Measurements from ENCODE around the gene PIGT. TPM values are rescaled to one million over a fixed set of nuclear protein-coding genes. Genes with fewer than 3 reads are reported as not detected.

Gene PIGT
- total RNA-seq, 2 experiments from 2014 or later: 89.2 to 104 TPM

DNA sequence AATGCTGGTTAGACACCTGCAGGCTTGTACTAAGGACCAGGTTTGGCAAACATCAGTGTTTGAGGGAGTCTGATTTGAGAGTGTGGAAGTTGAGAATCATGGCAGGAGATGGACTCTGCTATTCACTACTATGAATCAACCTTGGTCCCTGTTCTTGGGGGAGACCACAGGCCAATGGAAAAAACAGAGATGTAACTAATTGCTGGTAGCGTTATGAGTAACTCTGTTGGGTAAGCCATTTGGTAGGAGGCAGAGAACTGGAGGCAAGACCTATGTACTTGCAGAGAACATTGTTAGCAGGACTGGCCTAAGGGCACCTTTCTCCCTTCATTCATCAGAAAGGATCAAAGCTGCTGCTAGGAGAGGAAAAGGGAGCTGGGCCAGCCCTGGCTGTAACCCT lies 45.3 kb downstream of the PIGT start:
- CTCF ChIA-PET (ENCODE audit: unreplicated experiment): no interaction called here
- BruUV-seq (replicated peaks): no TSS peak
- H3K9me3 ChIP-seq (ENCODE audit: low read length): no peaks in the 10 kb centered on the region
- H3K9me2 ChIP-seq (ENCODE audit: insufficient read depth, low read length): no peaks in the 10 kb centered on the region
- H4K20me1 ChIP-seq (ENCODE audit: insufficient read depth, low read length): no peaks in the 10 kb centered on the region
- no peaks in the 10 kb centered on the region for H3K4me1 ChIP-seq (ENCODE audit: insufficient read depth, low read length, poor library complexity, severe bottlenecking)
- POLR2A ChIA-PET: interaction anchor here (0.6 kb wide), 1 partner anchor 126 kb away, joined by 3 read pairs; no protein-coding TSS in a partner anchor
- H3K79me2 ChIP-seq (ENCODE audit: insufficient read depth, low read depth, low read length): no peaks in the 10 kb centered on the region
- H3K27ac ChIP-seq (ENCODE audit: low read depth, low read length, poor library complexity, severe bottlenecking): no peak overlapping the region
- no peaks in the 10 kb centered on the region for H3K36me3 ChIP-seq (ENCODE audit: insufficient read depth, low read length)
- H3K4me2 ChIP-seq (ENCODE audit: low read length): no peak overlapping the region
- intact Hi-C loops (cut with micrococcal nuclease; ENCODE audit: unreplicated experiment): no loop called here
- no peak for DNase-seq (ENCODE audit: low spot score)
- no peak for TF ChIP-seq EZH2phosphoT487 (IDR thresholded peaks at IDR 0.05; ENCODE audit: borderline replicate concordance, low read depth, low read length)
- TF ChIP-seq, protein P1, sequence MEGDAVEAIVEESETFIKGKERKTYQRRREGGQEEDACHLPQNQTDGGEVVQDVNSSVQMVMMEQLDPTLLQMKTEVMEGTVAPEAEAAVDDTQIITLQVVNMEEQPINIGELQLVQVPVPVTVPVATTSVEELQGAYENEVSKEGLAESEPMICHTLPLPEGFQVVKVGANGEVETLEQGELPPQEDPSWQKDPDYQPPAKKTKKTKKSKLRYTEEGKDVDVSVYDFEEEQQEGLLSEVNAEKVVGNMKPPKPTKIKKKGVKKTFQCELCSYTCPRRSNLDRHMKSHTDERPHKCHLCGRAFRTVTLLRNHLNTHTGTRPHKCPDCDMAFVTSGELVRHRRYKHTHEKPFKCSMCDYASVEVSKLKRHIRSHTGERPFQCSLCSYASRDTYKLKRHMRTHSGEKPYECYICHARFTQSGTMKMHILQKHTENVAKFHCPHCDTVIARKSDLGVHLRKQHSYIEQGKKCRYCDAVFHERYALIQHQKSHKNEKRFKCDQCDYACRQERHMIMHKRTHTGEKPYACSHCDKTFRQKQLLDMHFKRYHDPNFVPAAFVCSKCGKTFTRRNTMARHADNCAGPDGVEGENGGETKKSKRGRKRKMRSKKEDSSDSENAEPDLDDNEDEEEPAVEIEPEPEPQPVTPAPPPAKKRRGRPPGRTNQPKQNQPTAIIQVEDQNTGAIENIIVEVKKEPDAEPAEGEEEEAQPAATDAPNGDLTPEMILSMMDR (conservative IDR thresholded peaks at IDR 0.05; ENCODE audit: low read length): no peak
- H3K4me3 ChIP-seq (ENCODE audit: low read depth, low read length, poor library complexity, severe bottlenecking): no peak overlapping the region
- H2AFZ ChIP-seq (ENCODE audit: low read length): no peak overlapping the region

DNA sequence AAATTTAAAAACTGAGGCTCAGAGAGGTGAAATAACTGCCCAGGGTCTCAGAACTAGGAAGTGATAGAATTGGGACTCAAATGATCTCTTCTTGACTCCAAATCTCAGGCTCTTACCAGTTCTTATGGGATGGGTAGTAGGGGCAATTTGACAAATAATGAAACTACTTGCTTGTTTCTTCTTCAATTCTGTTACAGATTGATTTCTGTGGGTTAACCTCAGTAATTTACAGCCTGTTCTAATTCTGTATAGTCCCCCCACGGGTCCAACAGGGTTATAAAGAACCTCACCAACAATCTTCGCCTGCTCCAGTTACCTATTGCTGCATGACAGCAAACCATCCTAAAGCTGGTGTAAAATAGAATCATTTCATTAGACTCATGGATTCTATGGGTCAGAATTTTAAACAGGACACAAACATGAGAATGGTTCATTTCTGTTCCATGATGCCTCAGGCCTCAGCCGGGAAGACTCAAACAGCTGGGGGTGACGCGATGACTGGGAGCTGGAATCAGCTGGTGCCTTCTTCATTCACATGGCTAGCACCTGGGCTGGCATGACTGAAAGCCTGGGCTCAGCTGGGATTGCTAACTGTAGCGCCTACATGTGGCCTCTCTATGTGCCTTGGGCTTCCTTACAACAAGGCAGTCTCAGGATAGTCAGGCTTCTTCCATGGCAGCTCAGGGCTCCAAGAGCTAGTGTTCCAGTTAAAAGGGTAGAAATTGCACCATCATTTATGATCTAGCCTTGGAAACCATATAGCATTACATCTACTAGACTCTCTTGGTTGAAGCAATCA lies 47.0 kb downstream of the PIGT start:
- Histone ChIP-seq H2AFZ (ENCODE audit: low read length) (no peak overlapping the region), H3K36me3 (ENCODE audit: insufficient read depth, low read length) (no peaks in the 10 kb centered on the region), H3K4me2 (ENCODE audit: low read length) (no peak overlapping the region), H3K4me3 (ENCODE audit: low read depth, low read length, poor library complexity, severe bottlenecking) (no peak overlapping the region), H3K9me2 (ENCODE audit: insufficient read depth, low read length) (no peaks in the 10 kb centered on the region), H3K4me1 (ENCODE audit: insufficient read depth, low read length, poor library complexity, severe bottlenecking) (no peaks in the 10 kb centered on the region), H3K9me3 (ENCODE audit: low read length) (no peaks in the 10 kb centered on the region), H3K79me2 (ENCODE audit: insufficient read depth, low read depth, low read length) (no peaks in the 10 kb centered on the region), H4K20me1 (ENCODE audit: insufficient read depth, low read length) (no peaks in the 10 kb centered on the region), H3K27ac (ENCODE audit: low read depth, low read length, poor library complexity, severe bottlenecking) (no peak overlapping the region)
- no TSS peak for BruUV-seq (replicated peaks)
- intact Hi-C loops (cut with micrococcal nuclease; ENCODE audit: unreplicated experiment): no loop called here
- DNase-seq (ENCODE audit: low spot score): no peak
- ChIA-PET CTCF (ENCODE audit: unreplicated experiment) (no interaction called here), POLR2A (no interaction called here)
- TF ChIP-seq EZH2phosphoT487 (IDR thresholded peaks at IDR 0.05; ENCODE audit: borderline replicate concordance, low read depth, low read length): no peak
- TF ChIP-seq, protein P1 (conservative IDR thresholded peaks at IDR 0.05; ENCODE audit: low read length): no peak

DNA sequence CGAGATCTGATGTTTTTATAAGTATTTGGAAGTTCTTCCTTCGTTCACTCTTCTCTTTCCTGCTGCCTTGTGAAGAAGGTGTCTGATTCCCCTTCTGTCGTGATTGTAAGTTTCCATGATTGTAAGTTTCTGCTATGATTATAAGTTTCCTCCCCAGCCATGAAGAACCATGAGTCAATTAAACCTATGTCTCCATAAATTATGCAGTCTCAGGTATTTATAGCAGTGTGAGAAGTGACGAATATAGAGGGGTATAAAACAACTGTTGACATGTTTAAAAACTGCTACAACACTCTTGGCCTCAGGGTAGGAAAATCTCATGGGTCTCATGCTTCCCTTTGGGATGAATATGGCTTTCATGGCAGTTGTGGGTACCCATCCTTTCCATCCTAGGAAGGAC lies 47.8 kb downstream of the PIGT start:
- no peaks in the 10 kb centered on the region for H3K79me2 ChIP-seq (ENCODE audit: insufficient read depth, low read depth, low read length)
- CTCF ChIA-PET (ENCODE audit: unreplicated experiment): no interaction called here

More for the DNA sequence above, 47.8 kb downstream of the PIGT start:
- DNase-seq (ENCODE audit: low spot score): no peak
- Histone ChIP-seq H3K9me2 (ENCODE audit: insufficient read depth, low read length) (no peaks in the 10 kb centered on the region), H3K9me3 (ENCODE audit: low read length) (no peaks in the 10 kb centered on the region), H4K20me1 (ENCODE audit: insufficient read depth, low read length) (no peaks in the 10 kb centered on the region), H3K27ac (ENCODE audit: low read depth, low read length, poor library complexity, severe bottlenecking) (no peak overlapping the region), H3K36me3 (ENCODE audit: insufficient read depth, low read length) (no peaks in the 10 kb centered on the region), H3K4me1 (ENCODE audit: insufficient read depth, low read length, poor library complexity, severe bottlenecking) (no peaks in the 10 kb centered on the region), H3K4me3 (ENCODE audit: low read depth, low read length, poor library complexity, severe bottlenecking) (no peak overlapping the region), H2AFZ (ENCODE audit: low read length) (no peak overlapping the region), H3K4me2 (ENCODE audit: low read length) (no peak overlapping the region)
- TF ChIP-seq EZH2phosphoT487 (IDR thresholded peaks at IDR 0.05; ENCODE audit: borderline replicate concordance, low read depth, low read length): no peak
- TF ChIP-seq, protein P1 (conservative IDR thresholded peaks at IDR 0.05; ENCODE audit: low read length): no peak
- POLR2A ChIA-PET: no interaction called here
- no TSS peak for BruUV-seq (replicated peaks)
- intact Hi-C loops (cut with micrococcal nuclease; ENCODE audit: unreplicated experiment): no loop called here
